Measurements from ENCODE around the gene UGT1A9.

DNA sequence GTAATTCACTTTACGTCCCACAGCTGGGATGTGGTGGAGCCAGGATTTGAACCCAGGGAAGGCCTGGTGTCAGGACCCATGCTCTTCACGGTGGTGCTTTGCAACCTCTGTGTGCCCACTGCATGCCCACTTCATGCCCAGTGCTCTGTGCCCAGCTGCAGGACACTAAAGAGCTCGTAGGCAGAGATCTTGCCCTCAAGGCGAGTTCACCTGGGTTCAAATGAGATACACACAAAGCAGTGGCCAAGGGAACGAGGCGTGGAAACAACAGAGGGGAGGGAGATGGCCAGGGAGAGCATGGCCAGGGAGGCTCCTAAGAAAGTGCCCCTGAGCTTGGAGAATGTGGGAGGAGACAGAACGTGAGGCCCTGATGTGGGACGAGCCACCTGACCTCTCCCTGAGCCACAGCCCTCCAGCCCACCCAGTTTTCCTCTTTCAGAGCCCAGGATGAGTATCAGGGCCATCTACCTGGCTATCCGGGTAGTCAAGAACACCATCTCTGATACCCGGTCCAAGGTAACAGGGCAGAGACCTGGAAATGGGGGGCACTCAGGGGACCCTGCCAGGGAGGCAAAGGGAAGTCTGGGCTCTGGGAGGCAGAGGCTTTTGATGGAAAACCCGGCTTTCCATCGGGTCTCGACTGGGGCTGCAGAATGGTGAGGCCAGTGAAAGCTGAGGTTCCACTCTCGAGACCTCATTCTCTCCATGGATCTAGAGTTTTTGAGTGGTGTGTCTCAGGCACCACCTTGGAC is 126.8 kb downstream of the UGT1A9 start:
- TF ChIP-seq, protein P1, sequence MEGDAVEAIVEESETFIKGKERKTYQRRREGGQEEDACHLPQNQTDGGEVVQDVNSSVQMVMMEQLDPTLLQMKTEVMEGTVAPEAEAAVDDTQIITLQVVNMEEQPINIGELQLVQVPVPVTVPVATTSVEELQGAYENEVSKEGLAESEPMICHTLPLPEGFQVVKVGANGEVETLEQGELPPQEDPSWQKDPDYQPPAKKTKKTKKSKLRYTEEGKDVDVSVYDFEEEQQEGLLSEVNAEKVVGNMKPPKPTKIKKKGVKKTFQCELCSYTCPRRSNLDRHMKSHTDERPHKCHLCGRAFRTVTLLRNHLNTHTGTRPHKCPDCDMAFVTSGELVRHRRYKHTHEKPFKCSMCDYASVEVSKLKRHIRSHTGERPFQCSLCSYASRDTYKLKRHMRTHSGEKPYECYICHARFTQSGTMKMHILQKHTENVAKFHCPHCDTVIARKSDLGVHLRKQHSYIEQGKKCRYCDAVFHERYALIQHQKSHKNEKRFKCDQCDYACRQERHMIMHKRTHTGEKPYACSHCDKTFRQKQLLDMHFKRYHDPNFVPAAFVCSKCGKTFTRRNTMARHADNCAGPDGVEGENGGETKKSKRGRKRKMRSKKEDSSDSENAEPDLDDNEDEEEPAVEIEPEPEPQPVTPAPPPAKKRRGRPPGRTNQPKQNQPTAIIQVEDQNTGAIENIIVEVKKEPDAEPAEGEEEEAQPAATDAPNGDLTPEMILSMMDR (IDR thresholded peaks at IDR 0.05): no peak
- TF ChIP-seq POLR2A (IDR thresholded peaks at IDR 0.05): no peak

All from transverse colon (tissue), 3 donors.